Measurements from ENCODE around the gene CFAP69.

Gene CFAP69

DNA sequence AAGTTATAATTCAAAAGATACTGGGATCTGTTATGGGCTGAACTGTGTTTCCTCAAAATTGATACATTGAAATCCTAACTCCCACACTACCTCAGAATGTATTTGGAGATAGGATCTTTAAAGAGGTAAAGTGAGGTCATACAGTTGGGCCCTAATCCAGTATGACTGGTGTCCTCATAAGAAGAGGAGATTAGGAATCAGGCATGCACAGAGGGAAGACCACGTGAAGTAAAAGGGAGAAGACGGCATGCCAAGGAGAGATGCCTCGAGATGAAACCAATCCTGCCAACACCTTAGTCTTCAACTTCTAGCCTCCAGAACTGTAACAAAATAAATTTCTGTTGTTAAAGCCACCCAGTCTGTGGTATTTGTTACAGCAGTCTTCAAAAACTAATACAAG is 5.9 kb upstream of the CFAP69 start:
- H3K27ac ChIP-seq = no peak overlapping the region
- ChIA-PET CTCF (no interaction called here), POLR2A (ENCODE audit: low non-redundant PET) (no interaction called here)
- TF ChIP-seq, protein P1, sequence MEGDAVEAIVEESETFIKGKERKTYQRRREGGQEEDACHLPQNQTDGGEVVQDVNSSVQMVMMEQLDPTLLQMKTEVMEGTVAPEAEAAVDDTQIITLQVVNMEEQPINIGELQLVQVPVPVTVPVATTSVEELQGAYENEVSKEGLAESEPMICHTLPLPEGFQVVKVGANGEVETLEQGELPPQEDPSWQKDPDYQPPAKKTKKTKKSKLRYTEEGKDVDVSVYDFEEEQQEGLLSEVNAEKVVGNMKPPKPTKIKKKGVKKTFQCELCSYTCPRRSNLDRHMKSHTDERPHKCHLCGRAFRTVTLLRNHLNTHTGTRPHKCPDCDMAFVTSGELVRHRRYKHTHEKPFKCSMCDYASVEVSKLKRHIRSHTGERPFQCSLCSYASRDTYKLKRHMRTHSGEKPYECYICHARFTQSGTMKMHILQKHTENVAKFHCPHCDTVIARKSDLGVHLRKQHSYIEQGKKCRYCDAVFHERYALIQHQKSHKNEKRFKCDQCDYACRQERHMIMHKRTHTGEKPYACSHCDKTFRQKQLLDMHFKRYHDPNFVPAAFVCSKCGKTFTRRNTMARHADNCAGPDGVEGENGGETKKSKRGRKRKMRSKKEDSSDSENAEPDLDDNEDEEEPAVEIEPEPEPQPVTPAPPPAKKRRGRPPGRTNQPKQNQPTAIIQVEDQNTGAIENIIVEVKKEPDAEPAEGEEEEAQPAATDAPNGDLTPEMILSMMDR (conservative IDR thresholded peaks at IDR 0.05; ENCODE audit: low read depth) = no peak
- DNase-seq (ENCODE audit: low spot score) = no peak

GRCh38 chr7:90239625-90240228 is 5.2 kb upstream of the CFAP69 start:
- ChIA-PET CTCF (no interaction called here), POLR2A (ENCODE audit: low non-redundant PET) (no interaction called here)
- H3K27ac ChIP-seq = no peak overlapping the region

GRCh38 chr7:90242369-90243168 is 2.4 kb upstream of the CFAP69 start:
- ChIA-PET CTCF (interaction anchor here (0.6 kb wide), 1 partner anchor 17 kb away, joined by 3 read pairs; no protein-coding TSS in a partner anchor), POLR2A (ENCODE audit: low non-redundant PET) (no interaction called here)
- DNase-seq (ENCODE audit: low spot score) = no peak
- no peak overlapping the region for H3K27ac ChIP-seq
- TF ChIP-seq, protein P1 (conservative IDR thresholded peaks at IDR 0.05; ENCODE audit: low read depth) = no peak

More at GRCh38 chr7:90239625-90240228, 5.2 kb upstream of the CFAP69 start:
- DNase-seq (ENCODE audit: low spot score) = no peak
- TF ChIP-seq, protein P1 (conservative IDR thresholded peaks at IDR 0.05; ENCODE audit: low read depth) = no peak

- H3K27ac ChIP-seq = no peak overlapping the region
- no peak for DNase-seq (ENCODE audit: low spot score)
- TF ChIP-seq, protein P1 (conservative IDR thresholded peaks at IDR 0.05; ENCODE audit: low read depth) = no peak
- ChIA-PET POLR2A (ENCODE audit: low non-redundant PET) (no interaction called here), CTCF (interaction anchor here (0.6 to 0.9 kb wide), 4 partner anchors 16 to 61 kb away, joined by 3 to 6 read pairs (median 3); partner anchors contain the start of gene STEAP2)
These were observed 1.4 kb upstream of the CFAP69 start for GRCh38 chr7:90243556-90243955.

DNA sequence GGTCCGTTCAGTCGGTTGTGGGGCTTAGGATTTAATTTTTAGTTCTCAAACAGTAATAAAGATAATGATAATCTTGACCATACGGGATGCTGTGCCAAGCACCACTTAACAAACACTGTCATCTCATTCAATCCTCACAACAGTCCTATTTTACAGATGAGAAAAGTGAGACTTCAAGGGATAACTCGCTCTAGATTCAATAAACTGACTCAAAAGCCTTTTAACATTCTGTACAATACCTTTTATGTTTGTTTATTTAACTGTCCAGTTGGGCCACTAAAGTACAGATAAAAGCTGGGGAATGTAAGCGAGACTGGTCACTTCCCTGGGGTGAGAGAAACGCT is 437 bp upstream of the CFAP69 start:
- POLR2A ChIA-PET (ENCODE audit: low non-redundant PET) = no interaction called here
- TF ChIP-seq, protein P1 (conservative IDR thresholded peaks at IDR 0.05; ENCODE audit: low read depth) = no peak
- CTCF ChIA-PET = interaction anchor here (0.9 kb wide), 1 partner anchor 33 kb away, joined by 3 read pairs; the partner anchor contains the start of gene STEAP2
- no peak overlapping the region for H3K27ac ChIP-seq
- DNase-seq (ENCODE audit: low spot score) = no peak

GRCh38 chr7:90246171-90246570 is 1.2 kb downstream of the CFAP69 start:
- POLR2A ChIA-PET (ENCODE audit: low non-redundant PET) = no interaction called here
- H3K27ac ChIP-seq = no peak overlapping the region
- peak; percentile 0 for DNase-seq (ENCODE audit: low spot score)
- TF ChIP-seq, protein P1 (conservative IDR thresholded peaks at IDR 0.05; ENCODE audit: low read depth) = no peak
- CTCF ChIA-PET = interaction anchor here (0.6 kb wide), 1 partner anchor 14 kb away, joined by 3 read pairs; no protein-coding TSS in a partner anchor

Measured in RWPE1 (cell line).